Body of pancreas (tissue), 4 donors: ENCODE results near the gene HACL1.

ENCODE experiments used
- POLR2A ChIP-seq, 3 donors: fragments of 450-650 bp; IDR thresholded peaks; one replicate each; pipeline ENCODE4 v1.6.1; 2016; ENCODE audit warnings: antibody characterized with exemption in 3 of 3, mild to moderate bottlenecking in 2 of 3
- TF ChIP-seq, protein P1 (sequence below), 7 experiments: fragments of 450-650 bp in 4 of 7; fragments of 200-600 bp in 3 of 7; sonication (generic) in 3 of 7; IDR thresholded peaks; one replicate each; pipeline ENCODE4 v1.5.1; 2016 to 2019; ENCODE audit warnings: antibody characterized with exemption in 7 of 7

DNA sequence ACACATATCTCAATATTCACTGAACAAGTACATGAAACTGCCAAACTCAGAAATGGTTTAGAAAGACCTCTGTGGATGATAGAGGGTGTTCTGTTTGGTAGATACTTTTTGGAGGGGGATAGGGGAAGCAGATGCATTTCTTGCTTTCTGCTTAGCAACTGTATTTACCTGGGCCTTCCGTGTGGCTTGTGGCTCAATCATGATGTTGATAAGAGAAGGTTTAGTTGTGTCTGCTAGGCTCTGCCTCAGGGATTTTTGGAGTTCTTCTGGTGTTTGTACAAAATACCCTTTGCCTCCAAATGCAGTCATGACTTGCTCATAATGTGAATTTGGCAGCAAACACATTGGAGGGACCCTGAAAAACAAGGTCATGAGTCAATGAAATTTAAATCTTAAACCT, 38.2 kb downstream of the HACL1 start:
- TF ChIP-seq, protein P1, sequence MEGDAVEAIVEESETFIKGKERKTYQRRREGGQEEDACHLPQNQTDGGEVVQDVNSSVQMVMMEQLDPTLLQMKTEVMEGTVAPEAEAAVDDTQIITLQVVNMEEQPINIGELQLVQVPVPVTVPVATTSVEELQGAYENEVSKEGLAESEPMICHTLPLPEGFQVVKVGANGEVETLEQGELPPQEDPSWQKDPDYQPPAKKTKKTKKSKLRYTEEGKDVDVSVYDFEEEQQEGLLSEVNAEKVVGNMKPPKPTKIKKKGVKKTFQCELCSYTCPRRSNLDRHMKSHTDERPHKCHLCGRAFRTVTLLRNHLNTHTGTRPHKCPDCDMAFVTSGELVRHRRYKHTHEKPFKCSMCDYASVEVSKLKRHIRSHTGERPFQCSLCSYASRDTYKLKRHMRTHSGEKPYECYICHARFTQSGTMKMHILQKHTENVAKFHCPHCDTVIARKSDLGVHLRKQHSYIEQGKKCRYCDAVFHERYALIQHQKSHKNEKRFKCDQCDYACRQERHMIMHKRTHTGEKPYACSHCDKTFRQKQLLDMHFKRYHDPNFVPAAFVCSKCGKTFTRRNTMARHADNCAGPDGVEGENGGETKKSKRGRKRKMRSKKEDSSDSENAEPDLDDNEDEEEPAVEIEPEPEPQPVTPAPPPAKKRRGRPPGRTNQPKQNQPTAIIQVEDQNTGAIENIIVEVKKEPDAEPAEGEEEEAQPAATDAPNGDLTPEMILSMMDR (IDR thresholded peaks at IDR 0.05) = no peak
- TF ChIP-seq POLR2A (IDR thresholded peaks at IDR 0.05) = no peak
